Measurements from ENCODE around the gene LDAH.

LDAH gene

GRCh38 chr2:20674309-20674965, 148.5 kb downstream of the LDAH start:
- DNase-seq (ENCODE audit: extremely low spot score), result no peak
- TF ChIP-seq NFRKB (IDR thresholded peaks at IDR 0.05) (no peak), L3MBTL2 (conservative IDR thresholded peaks at IDR 0.05) (no peak), ZNF384 (IDR thresholded peaks at IDR 0.05) (no peak)
- ChIA-PET CTCF (no interaction called here), POLR2A (interaction anchor here (1.8 kb wide), 1 partner anchor 18 kb away, joined by 3 read pairs; no protein-coding TSS in a partner anchor)

DNA sequence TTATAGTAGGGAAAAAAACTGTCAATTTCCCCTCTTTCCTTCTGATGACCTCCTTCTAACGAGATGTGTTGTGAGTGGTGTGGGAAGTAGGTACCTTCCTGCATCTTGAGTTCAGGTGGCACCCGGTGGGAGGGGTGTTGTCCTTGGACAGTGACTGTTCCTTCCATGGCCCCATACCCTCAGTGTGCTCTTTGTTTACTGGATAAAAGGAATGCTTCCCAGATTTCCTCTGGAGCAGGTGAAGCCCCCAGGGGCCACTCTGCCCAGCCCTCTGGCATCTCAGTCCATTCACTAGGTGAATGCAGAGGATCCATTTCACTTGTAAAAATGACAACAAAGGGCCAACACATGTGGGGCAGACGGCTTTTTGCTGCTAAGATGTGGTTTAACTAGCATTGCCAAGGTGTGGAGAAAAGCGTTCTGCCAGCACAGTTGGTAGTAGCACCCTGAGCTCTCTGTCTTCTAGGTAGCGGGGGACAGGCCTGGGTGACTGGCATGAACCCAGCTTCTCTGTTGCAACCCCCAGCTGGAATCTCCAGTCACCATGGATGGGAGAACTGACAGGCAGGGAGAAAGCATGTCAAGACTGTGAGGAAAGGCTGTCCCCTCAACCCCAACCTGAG, 149.1 kb downstream of the LDAH start:
- ChIA-PET POLR2A (interaction anchor here (1.8 kb wide), 1 partner anchor 18 kb away, joined by 3 read pairs; no protein-coding TSS in a partner anchor), CTCF (interaction anchor here (0.6 to 0.7 kb wide), 2 partner anchors 12 to 449 kb away, joined by 3 to 4 read pairs; no protein-coding TSS in a partner anchor)
- TF ChIP-seq ARNT (IDR thresholded peaks at IDR 0.05) (no peak), FOXK2 (IDR thresholded peaks at IDR 0.05) (no peak), ZNF384 (IDR thresholded peaks at IDR 0.05) (no peak), HDGF (IDR thresholded peaks at IDR 0.05; ENCODE audit: borderline replicate concordance) (no peak), TARDBP (IDR thresholded peaks at IDR 0.05) (no peak), NFRKB (IDR thresholded peaks at IDR 0.05) (no peak), CTBP1 (IDR thresholded peaks at IDR 0.05; ENCODE audit: borderline replicate concordance) (no peak), SP1 (IDR thresholded peaks at IDR 0.05) (no peak), SUZ12 (IDR thresholded peaks at IDR 0.05) (no peak)
- no peak for DNase-seq (ENCODE audit: extremely low spot score)

DNA sequence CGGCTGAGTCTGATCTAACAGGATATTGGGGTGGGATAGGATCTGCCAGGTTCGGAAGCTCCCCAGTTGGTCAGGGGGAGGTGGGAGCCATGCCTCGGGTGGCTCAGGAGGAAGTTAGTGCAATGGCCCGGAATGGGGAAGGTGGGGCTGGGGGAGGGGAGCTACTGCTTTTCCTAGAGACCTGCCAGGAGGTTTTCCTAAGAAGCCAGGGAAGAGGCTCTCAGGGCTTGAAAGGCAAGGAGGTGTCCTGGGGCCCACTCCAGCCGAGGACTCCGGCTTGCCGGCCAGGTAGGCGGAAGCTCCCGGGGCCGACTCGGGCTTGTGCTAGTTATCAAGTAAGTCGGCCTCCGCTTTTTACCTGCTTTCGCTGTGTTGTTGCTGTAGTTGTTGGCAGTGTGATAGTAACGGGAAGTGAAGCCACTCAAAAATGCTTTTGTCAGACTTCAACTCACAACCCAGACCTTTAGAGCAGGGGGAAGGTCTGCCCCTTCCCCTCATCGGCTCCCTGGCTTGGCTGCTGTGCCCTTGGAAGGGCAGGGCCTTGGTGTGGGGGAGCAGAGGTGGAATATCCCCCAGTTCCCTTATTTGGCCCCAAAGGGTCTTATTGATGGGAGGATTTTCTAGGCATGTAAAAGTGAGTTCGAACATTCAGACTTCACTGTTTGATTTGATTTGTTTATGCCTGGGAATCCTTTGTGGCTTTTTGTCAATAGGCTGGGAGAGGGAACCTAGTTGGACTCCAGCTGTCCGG, 150.5 kb downstream of the LDAH start:
- ChIA-PET CTCF (no interaction called here), POLR2A (no interaction called here)
- DNase-seq (ENCODE audit: extremely low spot score), result no peak
- TF ChIP-seq FOXK2 (IDR thresholded peaks at IDR 0.05) (no peak), LEF1 (IDR thresholded peaks at IDR 0.05; ENCODE audit: borderline replicate concordance) (no peak), CTBP1 (IDR thresholded peaks at IDR 0.05; ENCODE audit: borderline replicate concordance) (no peak)

DNA sequence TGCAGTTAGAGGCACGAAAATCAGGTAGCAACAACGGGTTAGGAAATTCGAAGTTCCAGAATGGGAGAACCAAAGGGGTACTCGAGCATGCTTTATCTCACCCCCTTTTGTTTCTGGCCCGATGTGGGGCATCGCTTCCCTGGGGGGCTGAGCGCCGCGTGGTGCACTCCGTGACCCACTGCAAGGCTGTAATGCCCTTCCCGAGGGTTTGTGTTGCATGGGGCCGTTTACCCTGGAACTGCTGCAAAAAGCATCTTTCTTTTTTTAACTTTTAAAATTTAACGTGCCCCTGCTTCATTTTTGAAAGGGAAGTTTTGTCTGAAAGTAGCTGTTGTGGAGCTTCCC, 151.2 kb downstream of the LDAH start:
- DNase-seq (ENCODE audit: extremely low spot score), result no peak
- ChIA-PET CTCF (no interaction called here), POLR2A (no interaction called here)
- TF ChIP-seq CTBP1 (IDR thresholded peaks at IDR 0.05; ENCODE audit: borderline replicate concordance) (no peak), SUZ12 (IDR thresholded peaks at IDR 0.05) (no peak), FOXK2 (IDR thresholded peaks at IDR 0.05) (no peak), ELF4 (IDR thresholded peaks at IDR 0.05) (no peak), TARDBP (IDR thresholded peaks at IDR 0.05) (no peak), HDGF (IDR thresholded peaks at IDR 0.05; ENCODE audit: borderline replicate concordance) (no peak), ZNF384 (IDR thresholded peaks at IDR 0.05) (no peak), FOXM1 (IDR thresholded peaks at IDR 0.05; ENCODE audit: borderline replicate concordance) (no peak), SP1 (IDR thresholded peaks at IDR 0.05) (no peak), ARNT (IDR thresholded peaks at IDR 0.05) (no peak), BHLHE40 (IDR thresholded peaks at IDR 0.05; ENCODE audit: borderline replicate concordance) (no peak), LEF1 (IDR thresholded peaks at IDR 0.05; ENCODE audit: borderline replicate concordance) (no peak)
- TF ChIP-seq, protein P1, sequence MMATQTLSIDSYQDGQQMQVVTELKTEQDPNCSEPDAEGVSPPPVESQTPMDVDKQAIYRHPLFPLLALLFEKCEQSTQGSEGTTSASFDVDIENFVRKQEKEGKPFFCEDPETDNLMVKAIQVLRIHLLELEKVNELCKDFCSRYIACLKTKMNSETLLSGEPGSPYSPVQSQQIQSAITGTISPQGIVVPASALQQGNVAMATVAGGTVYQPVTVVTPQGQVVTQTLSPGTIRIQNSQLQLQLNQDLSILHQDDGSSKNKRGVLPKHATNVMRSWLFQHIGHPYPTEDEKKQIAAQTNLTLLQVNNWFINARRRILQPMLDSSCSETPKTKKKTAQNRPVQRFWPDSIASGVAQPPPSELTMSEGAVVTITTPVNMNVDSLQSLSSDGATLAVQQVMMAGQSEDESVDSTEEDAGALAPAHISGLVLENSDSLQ (IDR thresholded peaks at IDR 0.05), result no peak

DNA sequence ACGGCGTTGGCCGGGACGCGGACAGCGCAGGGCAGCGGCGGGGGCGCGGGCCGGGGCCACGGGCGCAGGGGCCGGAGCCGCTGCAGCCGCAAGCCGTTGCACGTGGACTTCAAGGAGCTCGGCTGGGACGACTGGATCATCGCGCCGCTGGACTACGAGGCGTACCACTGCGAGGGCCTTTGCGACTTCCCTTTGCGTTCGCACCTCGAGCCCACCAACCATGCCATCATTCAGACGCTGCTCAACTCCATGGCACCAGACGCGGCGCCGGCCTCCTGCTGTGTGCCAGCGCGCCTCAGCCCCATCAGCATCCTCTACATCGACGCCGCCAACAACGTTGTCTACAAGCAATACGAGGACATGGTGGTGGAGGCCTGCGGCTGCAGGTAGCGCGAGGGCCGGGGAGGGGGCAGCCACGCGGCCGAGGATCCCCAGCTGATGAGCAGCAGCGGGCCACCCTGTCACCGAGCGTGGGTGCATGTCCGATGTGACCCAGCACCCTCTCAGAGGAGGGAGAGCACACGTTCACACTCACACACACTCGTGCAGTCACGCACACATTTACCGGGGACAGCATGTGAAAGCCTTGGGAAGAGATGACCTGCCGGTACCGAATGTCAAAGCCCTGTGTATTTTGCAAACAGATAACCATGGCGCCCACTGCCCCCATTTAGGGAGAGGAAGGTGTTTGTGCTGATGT, 151.7 kb downstream of the LDAH start:
- no peak for TF ChIP-seq BHLHE40 (IDR thresholded peaks at IDR 0.05; ENCODE audit: borderline replicate concordance)
- no peak for TF ChIP-seq SP1 (IDR thresholded peaks at IDR 0.05)
- no peak for TF ChIP-seq ARNT (IDR thresholded peaks at IDR 0.05)
- no peak for TF ChIP-seq ELF4 (IDR thresholded peaks at IDR 0.05)
- no peak for TF ChIP-seq CTBP1 (IDR thresholded peaks at IDR 0.05; ENCODE audit: borderline replicate concordance)
- no peak for TF ChIP-seq NFRKB (IDR thresholded peaks at IDR 0.05)
- TF ChIP-seq L3MBTL2 (conservative IDR thresholded peaks at IDR 0.05), result no peak
- TF ChIP-seq FOXM1 (IDR thresholded peaks at IDR 0.05; ENCODE audit: borderline replicate concordance), result no peak
- TF ChIP-seq, protein P1 (IDR thresholded peaks at IDR 0.05), result no peak
- TF ChIP-seq HDGF (IDR thresholded peaks at IDR 0.05; ENCODE audit: borderline replicate concordance), result no peak
- TF ChIP-seq FOXK2 (IDR thresholded peaks at IDR 0.05), result no peak
- TF ChIP-seq LEF1 (IDR thresholded peaks at IDR 0.05; ENCODE audit: borderline replicate concordance), result no peak
- TF ChIP-seq FOXA1 (IDR thresholded peaks at IDR 0.05), result no peak
- CTCF ChIA-PET, result no interaction called here
- POLR2A ChIA-PET, result no interaction called here
- DNase-seq (ENCODE audit: extremely low spot score), result no peak

GRCh38 chr2:20670315-20671035, 152.4 kb downstream of the LDAH start:
- no peak for DNase-seq (ENCODE audit: extremely low spot score)
- POLR2A ChIA-PET, result no interaction called here
- TF ChIP-seq L3MBTL2 (conservative IDR thresholded peaks at IDR 0.05), result no peak
- no peak for TF ChIP-seq CTBP1 (IDR thresholded peaks at IDR 0.05; ENCODE audit: borderline replicate concordance)
- no peak for TF ChIP-seq LEF1 (IDR thresholded peaks at IDR 0.05; ENCODE audit: borderline replicate concordance)
- no peak for TF ChIP-seq TARDBP (IDR thresholded peaks at IDR 0.05)
- TF ChIP-seq FOXK2 (IDR thresholded peaks at IDR 0.05), result no peak
- TF ChIP-seq ZNF384 (IDR thresholded peaks at IDR 0.05), result no peak
- no peak for TF ChIP-seq NFRKB (IDR thresholded peaks at IDR 0.05)
- no peak for TF ChIP-seq SUZ12 (IDR thresholded peaks at IDR 0.05)
- TF ChIP-seq ELF4 (IDR thresholded peaks at IDR 0.05), result no peak
- no peak for TF ChIP-seq HDGF (IDR thresholded peaks at IDR 0.05; ENCODE audit: borderline replicate concordance)
- no peak for TF ChIP-seq BHLHE40 (IDR thresholded peaks at IDR 0.05; ENCODE audit: borderline replicate concordance)
- TF ChIP-seq, protein P1 (IDR thresholded peaks at IDR 0.05), result no peak
- no peak for TF ChIP-seq ARNT (IDR thresholded peaks at IDR 0.05)
- CTCF ChIA-PET, result interaction anchor here (1.4 kb wide), 1 partner anchor 293 kb away, joined by 3 read pairs; no protein-coding TSS in a partner anchor

All from HEK293T (cell line).